ENCODE measurements around the gene PXDN. TPM values are rescaled to one million over a fixed set of nuclear protein-coding genes. Genes with fewer than 3 reads are reported as not detected.
"Not testable (repeated sequence)": the region's sequence is repeated elsewhere in the genome, so short reads cannot be mapped to it uniquely, and the experiment has no call there.

PXDN gene
- total and polyA plus RNA-seq, 2 of the 13 experiments (the other 11 are each of a cell fraction or from before 2014, with no cell fraction given) = not detected

DNA sequence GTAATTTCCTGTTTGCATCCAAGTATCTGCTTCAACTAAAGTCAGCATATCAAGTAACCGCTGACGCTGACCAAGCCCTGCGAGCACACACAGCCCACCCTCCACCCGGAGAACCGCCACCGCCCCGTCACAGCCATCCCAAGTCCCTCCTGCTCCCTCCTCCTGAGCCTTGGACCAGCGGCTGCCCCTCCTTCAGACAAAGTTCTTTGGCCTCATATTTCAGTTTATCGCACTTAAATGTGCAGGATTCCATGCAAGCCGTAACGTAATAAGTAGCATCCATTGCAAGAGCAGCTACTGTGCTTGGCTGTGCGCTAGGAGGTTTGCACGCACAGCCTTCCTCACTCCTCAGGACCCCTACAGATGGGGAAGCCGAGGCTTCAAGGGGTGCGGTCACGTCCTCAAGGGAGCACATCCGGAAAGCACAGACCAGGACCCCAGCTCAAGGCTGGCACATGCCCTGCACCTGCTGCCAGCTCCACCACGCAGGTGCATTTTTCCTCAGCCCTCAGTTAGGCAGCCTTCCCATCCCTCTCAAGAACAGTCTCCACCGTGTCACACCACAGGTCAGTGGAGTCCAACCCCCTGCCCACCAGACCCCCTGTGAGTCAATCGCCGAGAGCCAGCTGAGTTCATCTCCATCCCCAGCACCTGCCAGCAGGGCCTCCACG is 17.1 kb downstream of the PXDN start:
- no peaks in the 10 kb centered on the region for H3K4me1 ChIP-seq (ENCODE audit: insufficient read depth, low read length)
- peaks cover 3 to 35% of the 10 kb centered on the region in 2 experiments; a peak in 4 of 5 replicates for H3K27me3 ChIP-seq (ENCODE audit: control insufficient read depth in 1 of 2, insufficient read depth in 2 of 2, low read length in 2 of 2)

GRCh38 chr2:1726558-1726957 is 17.8 kb downstream of the PXDN start:
- DNase-seq (ENCODE audit: low spot score) = no peak
- Histone ChIP-seq H3K27ac (ENCODE audit: extremely low read length, insufficient read depth, low read length) (no peak overlapping the region), H3K4me1 (ENCODE audit: insufficient read depth, low read length) (no peaks in the 10 kb centered on the region), H3K4me2 (ENCODE audit: low read depth, low read length) (no peak overlapping the region), H3K9me3 (ENCODE audit: low read length) (no peaks in the 10 kb centered on the region), H3K27me3 (ENCODE audit: control insufficient read depth in 1 of 2, insufficient read depth in 2 of 2, low read length in 2 of 2) (peaks cover 3 to 28% of the 10 kb centered on the region in 2 experiments; a peak in 4 of 5 replicates), H3K9ac (ENCODE audit: insufficient read depth, low read depth, low read length) (no peak overlapping the region), H3K36me3 (replicated peaks in 1 of 2; ENCODE audit: control insufficient read depth in 1 of 2, insufficient read depth in 2 of 2, low read length in 2 of 2) (no peaks in the 10 kb centered on the region), H2AFZ (ENCODE audit: low read length) (no peak overlapping the region), H4K20me1 (ENCODE audit: insufficient read depth, low read length) (no peaks in the 10 kb centered on the region), H3K4me3 (replicated peaks in 1 of 3; ENCODE audit: insufficient read depth in 1 of 3, low read depth in 2 of 3, low read length in 3 of 3) (no peak overlapping the region), H3K79me2 (ENCODE audit: insufficient read depth, low read length) (no peaks in the 10 kb centered on the region)
- no peak for FAIRE-seq
- in situ Hi-C loops (cut with HindIII; ENCODE audit: extremely low pct_ligation_motif_present, low pct_unique_long_range_greater_than_20kb) (no loop called here), intact Hi-C loops (cut with micrococcal nuclease; ENCODE audit: unreplicated experiment) (no loop called here)
- WGBS (ENCODE audit: low lambda C conversion rate) = 20% methylated on average over 3 of the region's 3 CpGs
- BruUV-seq (replicated peaks) = no TSS peak
- ChIA-PET POLR2A (no interaction called here), CTCF (ENCODE audit: low intra/inter-chr PET ratio, low total read pairs) (no interaction called here)
- no peak for ATAC-seq
- TF ChIP-seq ZNF615 (CRISPR knock-in tag; IDR thresholded peaks at IDR 0.05; ENCODE audit: borderline replicate concordance) (no peak), ZBTB1 (CRISPR knock-in tag; IDR thresholded peaks at IDR 0.05; ENCODE audit: borderline replicate concordance) (no peak), NR2F1 (CRISPR knock-in tag; IDR thresholded peaks at IDR 0.05) (no peak)
- TF ChIP-seq, protein P1, sequence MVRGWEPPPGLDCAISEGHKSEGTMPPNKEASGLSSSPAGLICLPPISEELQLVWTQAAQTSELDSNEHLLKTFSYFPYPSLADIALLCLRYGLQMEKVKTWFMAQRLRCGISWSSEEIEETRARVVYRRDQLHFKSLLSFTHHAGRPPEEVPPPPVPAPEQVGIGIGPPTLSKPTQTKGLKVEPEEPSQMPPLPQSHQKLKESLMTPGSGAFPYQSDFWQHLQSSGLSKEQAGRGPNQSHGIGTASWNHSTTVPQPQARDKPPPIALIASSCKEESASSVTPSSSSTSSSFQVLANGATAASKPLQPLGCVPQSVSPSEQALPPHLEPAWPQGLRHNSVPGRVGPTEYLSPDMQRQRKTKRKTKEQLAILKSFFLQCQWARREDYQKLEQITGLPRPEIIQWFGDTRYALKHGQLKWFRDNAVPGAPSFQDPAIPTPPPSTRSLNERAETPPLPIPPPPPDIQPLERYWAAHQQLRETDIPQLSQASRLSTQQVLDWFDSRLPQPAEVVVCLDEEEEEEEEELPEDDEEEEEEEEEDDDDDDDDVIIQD (CRISPR knock-in tag; IDR thresholded peaks at IDR 0.05; ENCODE audit: low read depth) = no peak

More for the DNA sequence above, 17.1 kb downstream of the PXDN start:
- no peak for DNase-seq (ENCODE audit: low spot score)
- Histone ChIP-seq H3K4me2 (ENCODE audit: low read depth, low read length) (no peak overlapping the region), H2AFZ (ENCODE audit: low read length) (no peak overlapping the region), H3K9ac (ENCODE audit: insufficient read depth, low read depth, low read length) (no peak overlapping the region), H3K36me3 (replicated peaks in 1 of 2; ENCODE audit: control insufficient read depth in 1 of 2, insufficient read depth in 2 of 2, low read length in 2 of 2) (no peaks in the 10 kb centered on the region), H3K79me2 (ENCODE audit: insufficient read depth, low read length) (no peaks in the 10 kb centered on the region), H3K4me3 (replicated peaks in 1 of 3; ENCODE audit: insufficient read depth in 1 of 3, low read depth in 2 of 3, low read length in 3 of 3) (no peak overlapping the region), H3K27ac (ENCODE audit: extremely low read length, insufficient read depth, low read length) (no peak overlapping the region), H4K20me1 (ENCODE audit: insufficient read depth, low read length) (no peaks in the 10 kb centered on the region), H3K9me3 (ENCODE audit: low read length) (no peaks in the 10 kb centered on the region)
- no peak for FAIRE-seq
- in situ Hi-C loops (cut with HindIII; ENCODE audit: extremely low pct_ligation_motif_present, low pct_unique_long_range_greater_than_20kb) = no loop called here
- ChIA-PET POLR2A (no interaction called here), CTCF (ENCODE audit: low intra/inter-chr PET ratio, low total read pairs) (no interaction called here)
- no TSS peak for BruUV-seq (replicated peaks)
- 58% methylated on average over 22 of the region's 22 CpGs for WGBS (ENCODE audit: low lambda C conversion rate)
- TF ChIP-seq HNF4G (IDR thresholded peaks at IDR 0.05; ENCODE audit: borderline replicate concordance, low read depth, low read length) (no peak), HNF4G (CRISPR knock-in tag; IDR thresholded peaks at IDR 0.05; ENCODE audit: borderline replicate concordance, low read depth) (no peak), CENPT (CRISPR knock-in tag; IDR thresholded peaks at IDR 0.05; ENCODE audit: low read depth) (no peak), ETV6 (CRISPR knock-in tag; conservative IDR thresholded peaks at IDR 0.05) (no peak), ESRRA (CRISPR knock-in tag; IDR thresholded peaks at IDR 0.05; ENCODE audit: low read depth) (no peak), XRCC5 (optimal IDR thresholded peaks at IDR 0.05; ENCODE audit: low read length) (no peak)
- intact Hi-C loops (cut with micrococcal nuclease; ENCODE audit: unreplicated experiment) = no loop called here
- ATAC-seq = no peak

GRCh38 chr2:1724351-1724750 is 20.0 kb downstream of the PXDN start:
- CTCF ChIA-PET (ENCODE audit: low intra/inter-chr PET ratio, low total read pairs); H3K36me3 ChIP-seq (replicated peaks in 1 of 2; ENCODE audit: control insufficient read depth in 1 of 2, insufficient read depth in 2 of 2, low read length in 2 of 2); intact Hi-C loops (cut with micrococcal nuclease; ENCODE audit: unreplicated experiment); H3K9me3 ChIP-seq (ENCODE audit: low read length); BruUV-seq (replicated peaks); H3K4me3 ChIP-seq (replicated peaks in 1 of 3; ENCODE audit: insufficient read depth in 1 of 3, low read depth in 2 of 3, low read length in 3 of 3); H2AFZ ChIP-seq (ENCODE audit: low read length); in situ Hi-C loops (cut with HindIII; ENCODE audit: extremely low pct_ligation_motif_present, low pct_unique_long_range_greater_than_20kb); H4K20me1 ChIP-seq (ENCODE audit: insufficient read depth, low read length); H3K4me1 ChIP-seq (ENCODE audit: insufficient read depth, low read length); H3K79me2 ChIP-seq (ENCODE audit: insufficient read depth, low read length); H3K4me2 ChIP-seq (ENCODE audit: low read depth, low read length); H3K27ac ChIP-seq (ENCODE audit: extremely low read length, insufficient read depth, low read length); FAIRE-seq; DNase-seq (ENCODE audit: low spot score); POLR2A ChIA-PET; ATAC-seq; H3K9ac ChIP-seq (ENCODE audit: insufficient read depth, low read depth, low read length): not testable (repeated sequence)
- peaks cover 3 to 14% of the 10 kb centered on the region in 2 experiments; a peak in 4 of 5 replicates for H3K27me3 ChIP-seq (ENCODE audit: control insufficient read depth in 1 of 2, insufficient read depth in 2 of 2, low read length in 2 of 2)
- 24% methylated on average over 2 of the region's 2 CpGs for whole genome bisulfite sequencing (ENCODE audit: low lambda C conversion rate)
